ENCODE data around the gene MRPS34.
A peak's percentile ranks its signal among the peaks of the same experiment; 100 is the strongest.

Gene MRPS34

GRCh38 chr16:1777375-1778199 is 4.7 kb upstream of the MRPS34 start:
- no peak for DNase-seq (ENCODE audit: low read depth)
- TF ChIP-seq, protein P1, sequence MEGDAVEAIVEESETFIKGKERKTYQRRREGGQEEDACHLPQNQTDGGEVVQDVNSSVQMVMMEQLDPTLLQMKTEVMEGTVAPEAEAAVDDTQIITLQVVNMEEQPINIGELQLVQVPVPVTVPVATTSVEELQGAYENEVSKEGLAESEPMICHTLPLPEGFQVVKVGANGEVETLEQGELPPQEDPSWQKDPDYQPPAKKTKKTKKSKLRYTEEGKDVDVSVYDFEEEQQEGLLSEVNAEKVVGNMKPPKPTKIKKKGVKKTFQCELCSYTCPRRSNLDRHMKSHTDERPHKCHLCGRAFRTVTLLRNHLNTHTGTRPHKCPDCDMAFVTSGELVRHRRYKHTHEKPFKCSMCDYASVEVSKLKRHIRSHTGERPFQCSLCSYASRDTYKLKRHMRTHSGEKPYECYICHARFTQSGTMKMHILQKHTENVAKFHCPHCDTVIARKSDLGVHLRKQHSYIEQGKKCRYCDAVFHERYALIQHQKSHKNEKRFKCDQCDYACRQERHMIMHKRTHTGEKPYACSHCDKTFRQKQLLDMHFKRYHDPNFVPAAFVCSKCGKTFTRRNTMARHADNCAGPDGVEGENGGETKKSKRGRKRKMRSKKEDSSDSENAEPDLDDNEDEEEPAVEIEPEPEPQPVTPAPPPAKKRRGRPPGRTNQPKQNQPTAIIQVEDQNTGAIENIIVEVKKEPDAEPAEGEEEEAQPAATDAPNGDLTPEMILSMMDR (IDR thresholded peaks at IDR 0.05; ENCODE audit: control insufficient read depth, insufficient read depth, low read depth, low read length, missing control alignments) = no peak
- no peak overlapping the region for H3K4me3 ChIP-seq (ENCODE audit: control insufficient read depth, low read depth, low read length)

- TF ChIP-seq, protein P1 (IDR thresholded peaks at IDR 0.05; ENCODE audit: control insufficient read depth, insufficient read depth, low read depth, low read length, missing control alignments) = no peak
- H3K4me3 ChIP-seq (ENCODE audit: control insufficient read depth, low read depth, low read length) = no peak overlapping the region
- DNase-seq (ENCODE audit: low read depth) = no peak
Observed at GRCh38 chr16:1776991-1777374, 4.0 kb upstream of the MRPS34 start.

- no peak for DNase-seq (ENCODE audit: low read depth)
- TF ChIP-seq, protein P1 (IDR thresholded peaks at IDR 0.05; ENCODE audit: control insufficient read depth, insufficient read depth, low read depth, low read length, missing control alignments) = no peak
- H3K4me3 ChIP-seq (ENCODE audit: control insufficient read depth, low read depth, low read length) = no peak overlapping the region
Observed at GRCh38 chr16:1776672-1776955, 3.7 kb upstream of the MRPS34 start.

DNA sequence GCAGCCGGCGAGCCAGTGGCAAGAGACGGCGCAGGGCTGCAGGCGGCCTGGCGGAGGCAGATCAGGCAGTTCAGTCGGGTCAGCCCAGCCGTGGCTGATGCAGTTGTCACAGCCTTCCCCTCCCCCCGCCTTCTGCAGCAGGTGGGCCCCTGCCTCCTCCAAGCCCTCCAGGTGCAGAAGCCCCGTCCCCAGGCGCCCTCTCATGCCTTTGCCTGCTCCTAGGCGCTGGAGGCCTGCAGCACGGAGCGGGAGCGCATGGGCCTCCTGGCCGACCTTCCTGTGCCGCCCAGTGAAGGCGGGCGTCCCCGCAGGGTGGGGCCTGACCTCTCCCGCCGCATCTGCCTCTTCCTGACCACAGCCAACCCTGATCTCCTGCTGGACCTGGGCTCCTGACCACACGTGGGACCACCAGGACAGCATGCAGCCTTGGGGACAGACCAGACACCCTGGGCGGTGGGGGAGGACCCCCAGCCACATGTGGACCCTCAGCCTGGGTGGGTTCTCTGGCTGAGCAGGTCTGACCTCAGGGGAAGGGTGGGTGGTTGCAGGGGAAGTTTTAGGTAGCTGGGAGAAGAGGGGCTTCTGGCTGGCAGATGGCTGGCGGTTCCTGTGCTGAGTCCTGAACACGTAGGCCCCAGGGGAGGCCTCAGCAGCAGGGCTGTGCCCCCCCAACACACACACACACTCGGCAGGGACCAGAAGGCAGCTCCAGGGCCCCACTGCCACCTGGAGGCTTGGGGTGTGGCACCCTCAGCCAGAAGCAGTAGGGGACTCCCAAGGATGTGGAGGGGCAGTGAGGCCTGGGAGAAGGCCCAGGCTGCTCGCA is 3.1 kb upstream of the MRPS34 start:
- no peak for DNase-seq (ENCODE audit: low read depth)

GRCh38 chr16:1775006-1775845 is 2.3 kb upstream of the MRPS34 start:
- TF ChIP-seq, protein P1 (IDR thresholded peaks at IDR 0.05; ENCODE audit: control insufficient read depth, insufficient read depth, low read depth, low read length, missing control alignments) = no peak
- no peak overlapping the region for H3K4me3 ChIP-seq (ENCODE audit: control insufficient read depth, low read depth, low read length)
- no peak for DNase-seq (ENCODE audit: low read depth)

More for the DNA sequence above, 3.1 kb upstream of the MRPS34 start:
- TF ChIP-seq, protein P1 (IDR thresholded peaks at IDR 0.05; ENCODE audit: control insufficient read depth, insufficient read depth, low read depth, low read length, missing control alignments) = no peak
- no peak overlapping the region for H3K4me3 ChIP-seq (ENCODE audit: control insufficient read depth, low read depth, low read length)

DNA sequence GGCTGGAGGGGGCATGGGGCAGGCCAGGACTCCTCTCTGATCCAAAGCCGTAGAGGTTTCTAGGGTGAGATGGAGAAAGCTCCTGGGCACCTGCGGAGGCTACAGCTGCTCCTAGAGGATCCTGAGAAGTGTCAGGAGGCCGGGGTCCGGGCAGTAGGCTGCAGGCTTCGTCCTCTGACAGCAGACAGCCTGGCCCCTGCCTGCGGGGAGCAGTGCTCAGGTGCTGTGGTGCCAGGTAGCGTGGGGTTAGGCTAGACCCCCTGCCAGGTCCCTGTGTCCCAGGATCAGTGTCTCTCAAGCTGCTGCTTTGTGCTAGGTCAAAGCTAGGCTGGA is 1.5 kb upstream of the MRPS34 start:
- DNase-seq (ENCODE audit: low read depth) = no peak
- peak overlapping the region; percentile 50 for H3K4me3 ChIP-seq (ENCODE audit: control insufficient read depth, low read depth, low read length)
- TF ChIP-seq, protein P1 (IDR thresholded peaks at IDR 0.05; ENCODE audit: control insufficient read depth, insufficient read depth, low read depth, low read length, missing control alignments) = no peak

Measured in AG09309 (cell line).